NCI-H2029 treated with DMSO at 0.1 percent for 48 hours (cell line): ENCODE results near the gene RBM10.
A peak's percentile ranks its signal among the peaks of the same experiment; 100 is the strongest.

Experiments used
- DNase-seq: peaks from one replicate; lab custom pipeline; 2025; lab: John Stamatoyannopoulos, UW

RBM10 gene

GRCh38 chrX:47177079-47177478 is 32.1 kb downstream of the RBM10 start:
- DNase-seq, result no peak

DNA sequence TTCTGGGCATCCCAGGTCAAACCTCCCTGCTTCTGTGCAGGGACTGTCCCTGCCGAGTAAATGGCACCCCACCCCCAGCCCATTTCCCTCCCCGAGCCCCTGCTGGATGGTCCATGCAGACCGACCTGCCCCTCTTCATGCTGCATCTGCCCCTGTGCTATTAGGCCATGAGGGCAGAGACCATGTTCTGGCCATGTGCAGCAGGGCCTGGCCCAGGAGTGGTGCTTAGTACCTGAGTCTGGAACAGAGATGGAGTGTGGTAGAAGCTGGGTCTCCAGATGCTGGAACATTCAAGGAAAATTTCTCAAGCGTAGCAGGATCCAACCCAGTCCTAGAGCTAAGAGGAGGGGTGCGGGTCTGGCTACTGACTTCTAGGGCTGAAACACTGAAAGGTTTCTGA is 33.3 kb downstream of the RBM10 start:
- no peak for DNase-seq

GRCh38 chrX:47179221-47179927 is 34.4 kb downstream of the RBM10 start:
- no peak for DNase-seq

DNA sequence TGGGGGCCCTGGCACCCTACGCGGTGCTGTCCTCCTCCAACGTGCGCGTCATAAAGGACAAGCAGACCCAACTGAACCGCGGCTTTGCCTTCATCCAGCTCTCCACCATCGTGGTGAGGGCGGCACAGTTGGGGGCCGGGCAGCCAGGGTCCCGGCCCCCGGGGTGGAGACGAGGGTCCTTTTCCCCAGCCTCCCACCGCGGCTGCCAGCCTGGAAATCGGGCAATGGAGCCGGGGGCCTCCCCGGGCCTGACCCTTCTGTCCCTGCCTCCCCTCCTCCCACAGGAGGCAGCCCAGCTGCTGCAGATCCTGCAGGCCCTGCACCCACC is 34.9 kb downstream of the RBM10 start:
- no peak for DNase-seq

DNA sequence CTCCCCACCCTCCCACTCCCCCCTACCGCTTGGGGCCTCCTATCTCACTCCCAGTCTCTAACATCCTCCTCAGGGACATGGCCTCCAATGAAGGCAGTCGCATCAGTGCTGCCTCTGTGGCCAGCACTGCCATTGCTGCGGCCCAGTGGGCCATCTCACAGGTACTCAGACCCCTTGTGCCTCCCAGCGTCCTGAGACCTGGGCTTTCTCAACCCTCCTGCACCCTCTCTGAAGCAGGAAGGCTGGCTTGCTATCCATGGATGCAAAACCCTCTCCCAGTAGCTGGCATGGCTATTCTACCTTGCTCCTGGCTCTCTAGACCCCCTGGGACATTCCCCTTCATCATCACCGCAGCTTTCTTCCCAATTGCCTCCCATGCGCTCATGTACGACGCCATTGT is 35.3 kb downstream of the RBM10 start:
- no peak for DNase-seq

- no peak for DNase-seq
These were observed 36.3 kb downstream of the RBM10 start for GRCh38 chrX:47181301-47181700.

DNA sequence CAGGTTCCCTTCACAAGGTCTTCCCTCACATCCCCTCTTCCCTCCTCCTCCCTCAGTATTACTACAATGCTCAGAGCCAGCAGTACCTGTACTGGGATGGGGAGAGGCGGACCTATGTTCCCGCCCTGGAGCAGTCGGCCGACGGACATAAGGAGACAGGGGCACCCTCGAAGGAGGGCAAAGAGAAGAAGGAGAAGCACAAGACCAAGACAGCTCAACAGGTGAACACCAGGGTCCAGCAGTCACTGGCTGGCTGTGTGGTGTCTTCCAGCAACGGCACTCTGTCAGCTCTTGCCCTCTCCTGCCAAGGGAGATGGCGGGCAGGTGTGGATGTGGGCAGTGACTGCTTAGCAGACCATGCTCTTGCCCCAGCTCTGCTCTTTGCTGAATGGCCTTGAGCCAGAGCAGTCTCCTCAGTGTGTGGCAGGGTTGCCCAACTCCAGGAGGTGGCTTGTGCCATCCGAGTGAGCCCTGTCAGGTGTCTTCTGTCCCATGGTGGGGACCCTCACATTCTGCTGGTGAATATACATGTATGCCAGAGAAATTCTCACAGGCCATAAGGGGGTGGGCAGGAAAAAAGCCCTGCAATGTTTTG is 37.2 kb downstream of the RBM10 start:
- DNase-seq, result no peak

- DNase-seq, result no peak
These were observed 39.5 kb downstream of the RBM10 start for GRCh38 chrX:47184486-47184885.

DNA sequence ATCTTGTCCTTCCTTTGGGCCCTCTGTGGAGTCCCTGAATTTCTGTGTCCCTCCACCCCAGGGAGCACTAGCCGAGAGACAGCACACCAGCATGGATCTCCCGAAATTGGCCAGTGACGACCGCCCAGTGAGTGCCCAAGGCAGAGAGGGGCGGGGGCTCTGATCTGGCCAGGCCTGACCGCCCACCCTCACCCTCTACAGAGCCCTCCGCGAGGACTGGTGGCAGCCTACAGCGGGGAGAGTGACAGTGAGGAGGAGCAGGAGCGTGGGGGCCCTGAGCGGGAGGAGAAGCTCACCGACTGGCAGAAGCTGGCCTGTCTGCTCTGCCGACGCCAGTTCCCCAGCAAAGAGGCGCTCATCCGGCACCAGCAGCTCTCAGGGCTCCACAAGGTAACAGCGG is 40.2 kb downstream of the RBM10 start:
- DNase-seq, result no peak

- DNase-seq, result no peak
These were observed 41.2 kb downstream of the RBM10 start for GRCh38 chrX:47186096-47186740.

DNA sequence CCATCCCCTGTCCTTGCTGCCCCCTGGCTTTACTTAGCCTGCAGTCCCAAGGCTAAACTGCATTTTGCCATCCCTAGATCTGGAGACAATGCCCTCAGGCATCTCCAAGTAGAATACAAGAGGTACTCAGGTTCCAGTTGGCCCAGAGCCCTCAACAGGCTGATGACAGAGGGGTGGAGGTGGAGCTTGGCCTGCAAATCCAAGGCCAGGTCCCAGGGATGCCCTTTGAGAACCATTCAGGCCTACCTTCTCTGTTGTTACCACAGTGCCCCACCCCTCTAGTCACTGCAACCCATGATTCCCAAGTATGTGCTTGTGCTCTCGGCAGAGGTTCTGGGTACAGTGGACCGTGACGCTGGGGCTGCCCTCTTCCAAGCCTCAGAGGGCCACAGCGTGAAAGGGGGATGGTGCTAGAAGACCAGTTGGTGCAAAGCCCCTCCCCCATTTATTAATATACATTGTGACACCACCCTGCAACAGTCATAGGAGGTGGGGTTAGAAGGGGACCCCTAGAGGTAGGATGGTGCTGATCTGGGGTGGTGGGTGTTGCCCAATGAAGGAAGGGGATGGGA is 42.2 kb downstream of the RBM10 start:
- no peak for DNase-seq

GRCh38 chrX:47189906-47190305 is 44.9 kb downstream of the RBM10 start:
- DNase-seq, result no peak

GRCh38 chrX:47190445-47191269 is 45.6 kb downstream of the RBM10 start:
- DNase-seq, result peak; percentile 54

GRCh38 chrX:47191331-47191730 is 46.3 kb downstream of the RBM10 start:
- DNase-seq, result no peak

GRCh38 chrX:47191806-47192401 is 46.9 kb downstream of the RBM10 start:
- no peak for DNase-seq

DNA sequence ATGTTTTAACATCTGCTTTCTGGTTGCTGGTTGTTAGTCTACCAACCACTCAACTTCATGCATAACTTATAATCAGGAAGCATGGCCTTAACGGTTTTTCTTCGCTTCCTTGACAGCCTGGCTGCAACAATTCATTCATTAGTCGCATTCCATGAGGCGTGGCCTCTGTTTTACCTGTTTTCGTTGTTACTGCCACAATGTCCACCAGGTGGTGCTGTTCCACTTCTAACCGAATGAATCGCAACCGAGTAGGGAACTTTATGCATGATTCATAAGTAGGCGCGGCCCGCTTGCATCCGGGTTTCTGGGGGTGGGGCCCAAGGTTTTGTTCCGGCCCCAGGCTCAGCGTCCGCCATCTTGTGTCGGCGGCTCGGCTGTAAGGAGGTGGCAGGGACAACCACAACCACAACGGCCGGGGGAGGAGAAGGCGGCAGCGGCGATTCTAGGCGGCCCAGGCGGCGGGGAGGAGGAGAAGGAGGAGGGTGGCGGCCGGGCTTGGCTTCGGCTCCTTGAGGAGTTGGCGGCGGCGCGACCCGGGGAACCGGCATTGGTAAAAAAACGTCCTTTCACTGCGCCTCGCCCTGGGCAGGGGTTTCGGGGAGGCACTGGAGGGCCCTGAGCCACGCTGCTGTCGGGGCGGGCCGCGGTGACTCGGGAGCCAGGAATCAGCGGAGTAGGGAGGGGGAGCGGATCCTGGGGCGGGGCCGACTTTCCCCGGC is 48.6 kb downstream of the RBM10 start, which contains the start of gene UBA1:
UBA1 (plus strand) TSS at position 355 of the 719 bp plus-strand sequence. CDS start 4,974 bp downstream, outside the sequence.
- DNase-seq, result peak; percentile 67

GRCh38 chrX:47194194-47194787 is 49.3 kb downstream of the RBM10 start:
- no peak for DNase-seq

DNA sequence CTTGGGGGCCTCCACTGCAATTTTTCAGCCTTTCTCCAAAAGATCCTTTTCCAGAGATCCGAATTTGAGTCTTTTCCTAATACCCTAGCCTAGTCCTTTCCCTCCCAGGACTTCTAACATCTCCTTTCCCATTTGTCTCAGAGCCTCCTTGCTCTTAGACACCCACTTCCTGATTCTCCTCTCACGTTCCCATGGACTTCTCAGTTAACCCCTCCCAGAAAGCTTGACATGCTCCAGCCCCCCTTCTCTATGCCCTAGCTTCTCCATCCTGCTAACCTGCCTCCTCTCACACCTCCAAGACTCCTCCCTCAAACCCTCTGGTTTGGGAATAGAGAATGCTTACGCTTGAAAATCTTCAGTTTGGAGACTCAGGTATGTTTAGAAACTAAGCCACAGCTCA is 51.1 kb downstream of the RBM10 start:
- no peak for DNase-seq

GRCh38 chrX:47197526-47197925 is 52.5 kb downstream of the RBM10 start:
- no peak for DNase-seq

- DNase-seq, result no peak
These were observed 53.1 kb downstream of the RBM10 start for GRCh38 chrX:47198026-47198686.
